ENCODE data around the gene EFNA2.
"Not testable (repeated sequence)": the region's sequence is repeated elsewhere in the genome, so short reads cannot be mapped to it uniquely, and the experiment has no call there.

DNA sequence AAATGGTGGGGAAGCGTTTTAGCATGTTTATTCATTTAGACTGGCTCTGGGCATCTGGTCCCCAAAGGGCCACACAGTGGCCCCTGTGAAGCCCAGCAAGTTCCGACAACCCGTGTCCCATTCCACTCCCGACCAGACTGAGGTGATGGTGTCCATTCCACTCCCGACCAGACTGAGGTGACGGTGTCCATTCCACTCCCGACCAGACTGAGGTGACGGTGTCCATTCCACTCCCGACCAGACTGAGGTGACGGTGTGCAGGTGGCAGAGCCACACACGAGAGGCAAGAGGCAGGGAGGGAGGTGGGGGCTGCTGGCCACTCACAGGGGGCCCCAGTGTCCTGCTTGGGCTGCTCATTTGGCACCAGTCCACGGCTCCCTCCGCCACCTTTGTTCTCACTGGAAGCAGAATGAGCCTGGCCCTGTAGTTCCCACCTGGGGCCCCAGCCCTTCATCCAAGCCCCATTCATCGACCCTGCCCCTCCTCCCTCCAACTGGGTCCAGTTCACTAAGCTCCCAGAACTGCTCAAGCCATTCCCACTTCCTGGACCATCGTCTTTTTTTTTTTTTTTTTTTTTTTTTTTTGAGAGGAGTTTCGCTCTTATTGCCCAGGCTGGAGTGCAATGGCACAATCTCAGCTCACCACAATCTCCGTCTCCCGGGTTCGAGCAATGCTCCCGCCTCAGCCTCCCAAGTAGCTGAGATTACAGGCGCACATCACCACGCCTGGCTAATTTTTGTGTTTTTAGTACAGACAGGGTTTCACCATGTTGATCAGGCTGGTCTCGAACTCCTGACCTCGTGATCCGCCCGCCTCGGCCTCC is 39.2 kb upstream of the EFNA2 start:
- TF ChIP-seq ZC3H10 (CRISPR knock-in tag; IDR thresholded peaks at IDR 0.05); OSR1 (CRISPR knock-in tag; IDR thresholded peaks at IDR 0.05); PPARA (CRISPR knock-in tag; IDR thresholded peaks at IDR 0.05; ENCODE audit: borderline replicate concordance); ZNF565 (CRISPR knock-in tag; conservative IDR thresholded peaks at IDR 0.05; ENCODE audit: low read depth); ZNF8 (CRISPR knock-in tag; IDR thresholded peaks at IDR 0.05); ARNTL (CRISPR knock-in tag; IDR thresholded peaks at IDR 0.05; ENCODE audit: borderline replicate concordance, low read depth); ZFP30 (CRISPR knock-in tag; IDR thresholded peaks at IDR 0.05); TCF4 (CRISPR knock-in tag; IDR thresholded peaks at IDR 0.05; ENCODE audit: borderline replicate concordance): not testable (repeated sequence)
- TF ChIP-seq, protein P1, sequence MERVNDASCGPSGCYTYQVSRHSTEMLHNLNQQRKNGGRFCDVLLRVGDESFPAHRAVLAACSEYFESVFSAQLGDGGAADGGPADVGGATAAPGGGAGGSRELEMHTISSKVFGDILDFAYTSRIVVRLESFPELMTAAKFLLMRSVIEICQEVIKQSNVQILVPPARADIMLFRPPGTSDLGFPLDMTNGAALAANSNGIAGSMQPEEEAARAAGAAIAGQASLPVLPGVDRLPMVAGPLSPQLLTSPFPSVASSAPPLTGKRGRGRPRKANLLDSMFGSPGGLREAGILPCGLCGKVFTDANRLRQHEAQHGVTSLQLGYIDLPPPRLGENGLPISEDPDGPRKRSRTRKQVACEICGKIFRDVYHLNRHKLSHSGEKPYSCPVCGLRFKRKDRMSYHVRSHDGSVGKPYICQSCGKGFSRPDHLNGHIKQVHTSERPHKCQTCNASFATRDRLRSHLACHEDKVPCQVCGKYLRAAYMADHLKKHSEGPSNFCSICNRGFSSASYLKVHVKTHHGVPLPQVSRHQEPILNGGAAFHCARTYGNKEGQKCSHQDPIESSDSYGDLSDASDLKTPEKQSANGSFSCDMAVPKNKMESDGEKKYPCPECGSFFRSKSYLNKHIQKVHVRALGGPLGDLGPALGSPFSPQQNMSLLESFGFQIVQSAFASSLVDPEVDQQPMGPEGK (CRISPR knock-in tag; IDR thresholded peaks at IDR 0.05; ENCODE audit: borderline replicate concordance): not testable (repeated sequence)
- TF ChIP-seq, protein P2, sequence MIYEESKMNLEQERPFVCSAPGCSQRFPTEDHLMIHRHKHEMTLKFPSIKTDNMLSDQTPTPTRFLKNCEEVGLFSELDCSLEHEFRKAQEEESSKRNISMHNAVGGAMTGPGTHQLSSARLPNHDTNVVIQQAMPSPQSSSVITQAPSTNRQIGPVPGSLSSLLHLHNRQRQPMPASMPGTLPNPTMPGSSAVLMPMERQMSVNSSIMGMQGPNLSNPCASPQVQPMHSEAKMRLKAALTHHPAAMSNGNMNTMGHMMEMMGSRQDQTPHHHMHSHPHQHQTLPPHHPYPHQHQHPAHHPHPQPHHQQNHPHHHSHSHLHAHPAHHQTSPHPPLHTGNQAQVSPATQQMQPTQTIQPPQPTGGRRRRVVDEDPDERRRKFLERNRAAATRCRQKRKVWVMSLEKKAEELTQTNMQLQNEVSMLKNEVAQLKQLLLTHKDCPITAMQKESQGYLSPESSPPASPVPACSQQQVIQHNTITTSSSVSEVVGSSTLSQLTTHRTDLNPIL (CRISPR knock-in tag; IDR thresholded peaks at IDR 0.05; ENCODE audit: low read depth): not testable (repeated sequence)
